Measurements from ENCODE around the gene MYCBPAP. TPM values are rescaled to one million over a fixed set of nuclear protein-coding genes. Genes with fewer than 3 reads are reported as not detected.

MYCBPAP gene
- total and polyA plus RNA-seq, 2 donors (not counting 1 experiment from before 2014, with no cell fraction given), result 0.16 to 3.0 TPM

DNA sequence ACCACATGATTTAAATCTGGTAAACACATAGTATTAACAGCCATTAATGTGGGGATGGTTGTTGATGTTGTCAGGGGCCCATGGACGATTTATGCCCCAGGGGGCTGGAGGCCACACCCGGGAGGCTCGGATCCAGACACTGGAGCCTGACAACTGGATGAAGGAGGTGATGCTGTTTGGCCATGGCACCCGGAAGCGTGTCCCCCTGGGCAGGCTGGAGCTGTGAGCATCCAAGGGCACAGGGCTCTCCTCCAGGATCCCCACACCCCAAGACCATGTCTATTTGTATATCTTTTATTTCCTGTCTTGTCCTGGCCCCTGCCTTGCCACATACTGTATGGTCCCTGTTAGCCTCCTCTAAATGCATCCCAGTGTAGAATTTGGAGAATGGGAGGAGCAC is 25.0 kb upstream of the MYCBPAP start:
- H3K4me3 ChIP-seq (replicated peaks in 1 of 4; ENCODE audit: control extremely low read depth in 1 of 4, insufficient read depth in 1 of 4, low read depth in 3 of 4, low read length in 4 of 4), result no peak overlapping the region
- no peak for TF ChIP-seq EZH2 (IDR thresholded peaks at IDR 0.05; ENCODE audit: low read length, missing control alignments)
- TF ChIP-seq, protein P1, sequence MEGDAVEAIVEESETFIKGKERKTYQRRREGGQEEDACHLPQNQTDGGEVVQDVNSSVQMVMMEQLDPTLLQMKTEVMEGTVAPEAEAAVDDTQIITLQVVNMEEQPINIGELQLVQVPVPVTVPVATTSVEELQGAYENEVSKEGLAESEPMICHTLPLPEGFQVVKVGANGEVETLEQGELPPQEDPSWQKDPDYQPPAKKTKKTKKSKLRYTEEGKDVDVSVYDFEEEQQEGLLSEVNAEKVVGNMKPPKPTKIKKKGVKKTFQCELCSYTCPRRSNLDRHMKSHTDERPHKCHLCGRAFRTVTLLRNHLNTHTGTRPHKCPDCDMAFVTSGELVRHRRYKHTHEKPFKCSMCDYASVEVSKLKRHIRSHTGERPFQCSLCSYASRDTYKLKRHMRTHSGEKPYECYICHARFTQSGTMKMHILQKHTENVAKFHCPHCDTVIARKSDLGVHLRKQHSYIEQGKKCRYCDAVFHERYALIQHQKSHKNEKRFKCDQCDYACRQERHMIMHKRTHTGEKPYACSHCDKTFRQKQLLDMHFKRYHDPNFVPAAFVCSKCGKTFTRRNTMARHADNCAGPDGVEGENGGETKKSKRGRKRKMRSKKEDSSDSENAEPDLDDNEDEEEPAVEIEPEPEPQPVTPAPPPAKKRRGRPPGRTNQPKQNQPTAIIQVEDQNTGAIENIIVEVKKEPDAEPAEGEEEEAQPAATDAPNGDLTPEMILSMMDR (conservative IDR thresholded peaks at IDR 0.05 in 1 of 2, IDR thresholded peaks at IDR 0.05 in 1 of 2; ENCODE audit: low read depth in 1 of 2, low read length in 2 of 2), result no peak
- peak overlapping the region; percentile 65 for H3K27ac ChIP-seq (ENCODE audit: insufficient read depth, low read length)
- H3K9me3 ChIP-seq (ENCODE audit: control insufficient read depth, insufficient read depth, low read depth, low read length), result no peaks in the 10 kb centered on the region
- no peak overlapping the region for H3K9ac ChIP-seq (ENCODE audit: insufficient read depth, low read length)
- H4K20me1 ChIP-seq (ENCODE audit: control insufficient read depth, extremely low read depth, insufficient read depth, low read length), result no peaks in the 10 kb centered on the region
- no peaks in the 10 kb centered on the region for H3K27me3 ChIP-seq (ENCODE audit: control insufficient read depth, insufficient read depth, low read length)
- H2AFZ ChIP-seq (ENCODE audit: low read length), result no peak overlapping the region
- peaks cover 6% of the 10 kb centered on the region for H3K79me2 ChIP-seq (ENCODE audit: control insufficient read depth, insufficient read depth, low read length)
- H3K4me1 ChIP-seq (ENCODE audit: control insufficient read depth, extremely low read depth, insufficient read depth, low read length), result peaks cover 12% of the 10 kb centered on the region
- DNase-seq (ENCODE audit: low read depth in 2 of 2), result no peak
- peaks cover 8% of the 10 kb centered on the region for H3K36me3 ChIP-seq (ENCODE audit: control insufficient read depth, insufficient read depth, low read length)
- no peak overlapping the region for H3K4me2 ChIP-seq (ENCODE audit: extremely low read depth, insufficient read depth, low read length)

DNA sequence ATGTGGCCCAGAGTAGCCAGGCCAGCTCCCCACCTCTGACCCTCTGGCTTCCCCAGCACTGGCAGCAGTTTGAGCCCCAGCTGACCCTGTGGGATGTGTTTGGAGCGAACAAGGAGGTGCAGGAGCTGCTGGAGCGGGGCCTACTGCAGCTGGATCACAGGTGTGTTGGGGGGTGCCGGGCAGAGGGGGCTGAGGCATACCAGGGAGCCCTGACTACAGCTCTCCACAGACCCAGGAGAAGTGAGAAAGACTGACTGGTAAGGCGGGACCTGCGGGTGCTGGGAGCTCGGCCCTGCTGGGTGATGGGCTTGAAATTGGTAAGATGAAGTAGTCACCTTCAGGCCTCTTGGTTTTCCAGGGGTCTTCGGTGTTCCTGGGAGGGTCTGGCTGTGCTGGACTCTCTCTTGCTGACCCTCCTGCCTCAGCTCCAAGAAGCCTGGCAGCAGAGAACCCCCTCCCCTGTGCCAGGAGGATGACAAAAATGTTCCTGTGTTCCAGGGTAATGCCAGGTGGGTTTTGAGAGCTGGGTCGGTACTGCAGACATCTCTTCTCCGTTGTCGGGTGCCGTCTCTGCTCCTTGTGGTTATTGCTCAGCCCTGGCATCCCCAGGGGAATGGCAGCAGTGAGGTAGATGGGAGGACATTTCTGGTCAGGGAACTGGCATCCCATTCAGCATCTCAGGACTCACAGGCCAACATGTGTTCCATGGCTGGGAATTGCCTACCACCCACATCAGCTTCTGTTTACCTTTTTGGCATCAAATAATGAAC is 23.7 kb upstream of the MYCBPAP start:
- H4K20me1 ChIP-seq (ENCODE audit: control insufficient read depth, extremely low read depth, insufficient read depth, low read length), result no peaks in the 10 kb centered on the region

More for the DNA sequence above, 23.7 kb upstream of the MYCBPAP start:
- Histone ChIP-seq H3K36me3 (ENCODE audit: control insufficient read depth, insufficient read depth, low read length) (peaks cover 8% of the 10 kb centered on the region), H3K27me3 (ENCODE audit: control insufficient read depth, insufficient read depth, low read length) (no peaks in the 10 kb centered on the region), H3K9me3 (ENCODE audit: control insufficient read depth, insufficient read depth, low read depth, low read length) (no peaks in the 10 kb centered on the region), H2AFZ (ENCODE audit: low read length) (no peak overlapping the region), H3K4me1 (ENCODE audit: control insufficient read depth, extremely low read depth, insufficient read depth, low read length) (peaks cover 11% of the 10 kb centered on the region), H3K9ac (ENCODE audit: insufficient read depth, low read length) (no peak overlapping the region), H3K79me2 (ENCODE audit: control insufficient read depth, insufficient read depth, low read length) (peaks cover 6% of the 10 kb centered on the region), H3K27ac (ENCODE audit: insufficient read depth, low read length) (no peak overlapping the region), H3K4me3 (replicated peaks in 1 of 4; ENCODE audit: control extremely low read depth in 1 of 4, insufficient read depth in 1 of 4, low read depth in 3 of 4, low read length in 4 of 4) (no peak overlapping the region), H3K4me2 (ENCODE audit: extremely low read depth, insufficient read depth, low read length) (no peak overlapping the region)
- TF ChIP-seq EZH2 (IDR thresholded peaks at IDR 0.05; ENCODE audit: low read length, missing control alignments), result no peak
- TF ChIP-seq, protein P1 (conservative IDR thresholded peaks at IDR 0.05 in 1 of 2, IDR thresholded peaks at IDR 0.05 in 1 of 2; ENCODE audit: low read depth in 1 of 2, low read length in 2 of 2), result no peak
- DNase-seq (ENCODE audit: low read depth in 2 of 2), result no peak
